NCI-H1694 treated with DMSO at 0.1 percent for 48 hours (cell line): ENCODE data around the gene ZSWIM4.
A peak's percentile ranks its signal among the peaks of the same experiment; 100 is the strongest.
"Not testable (repeated sequence)": the region's sequence is repeated elsewhere in the genome, so short reads cannot be mapped to it uniquely, and the experiment has no call there.

Experiments used
- DNase-seq: peaks from one replicate; lab custom pipeline; 2025; lab: John Stamatoyannopoulos, UW

ZSWIM4 gene

DNA sequence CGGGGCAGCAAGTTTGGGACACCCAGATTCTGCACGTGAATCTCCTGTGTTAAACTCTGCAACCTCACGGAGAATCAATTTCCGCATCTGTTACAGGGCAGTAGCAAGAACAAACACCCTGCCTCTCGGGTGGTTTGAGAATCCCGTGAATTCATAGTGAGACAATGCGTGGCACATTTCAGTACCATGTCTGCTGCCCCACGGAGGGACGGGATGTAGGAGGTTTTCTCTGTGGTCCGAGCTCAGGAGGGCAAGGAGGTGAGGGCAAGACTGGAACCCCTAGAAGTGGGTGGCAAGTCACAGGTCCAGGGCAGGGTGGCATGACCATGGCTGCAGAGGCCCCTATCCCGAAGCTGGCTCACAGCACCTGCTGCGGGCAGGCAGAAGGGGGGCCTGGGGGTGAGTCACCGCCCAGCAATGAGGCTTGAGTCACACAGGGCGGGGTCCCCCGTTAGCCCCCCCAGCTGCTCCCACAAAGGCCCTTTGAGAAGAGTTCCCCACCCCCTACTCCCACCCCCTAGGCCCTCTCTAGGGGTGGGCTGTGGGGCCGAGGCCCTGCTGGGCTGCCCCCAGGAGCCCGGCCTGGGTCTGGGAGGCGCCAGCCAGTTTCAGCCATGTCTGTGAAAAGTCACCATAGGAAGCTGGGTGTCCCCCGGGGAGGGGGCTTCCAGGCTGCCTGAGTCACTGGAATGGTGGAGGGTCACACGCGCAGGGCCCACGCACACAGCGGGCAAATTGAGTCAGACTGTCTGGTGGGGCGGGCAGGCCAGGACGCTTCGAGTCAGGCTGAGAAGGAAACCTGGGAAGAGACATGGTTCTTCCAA, 55.9 kb downstream of the ZSWIM4 start:
- DNase-seq: no peak

DNA sequence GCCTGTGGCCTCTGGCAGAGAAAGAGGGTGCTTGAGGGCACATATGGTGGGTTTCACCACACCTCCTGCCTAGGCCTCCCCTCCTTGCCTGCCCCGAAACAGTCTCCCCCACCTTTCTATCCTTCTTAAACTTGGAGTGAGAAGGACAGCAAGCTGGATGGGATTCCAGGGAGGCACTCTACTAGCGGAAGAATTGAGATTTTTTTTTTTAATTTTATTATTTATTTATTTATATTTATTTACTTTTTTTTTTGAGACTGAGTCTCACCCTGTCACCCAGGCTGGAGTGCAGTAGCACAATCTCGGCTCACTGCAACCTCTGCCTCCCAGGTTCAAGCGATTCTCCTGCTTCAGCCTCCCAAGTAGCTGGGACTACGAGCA, 56.5 kb downstream of the ZSWIM4 start:
- DNase-seq: not testable (repeated sequence)

DNA sequence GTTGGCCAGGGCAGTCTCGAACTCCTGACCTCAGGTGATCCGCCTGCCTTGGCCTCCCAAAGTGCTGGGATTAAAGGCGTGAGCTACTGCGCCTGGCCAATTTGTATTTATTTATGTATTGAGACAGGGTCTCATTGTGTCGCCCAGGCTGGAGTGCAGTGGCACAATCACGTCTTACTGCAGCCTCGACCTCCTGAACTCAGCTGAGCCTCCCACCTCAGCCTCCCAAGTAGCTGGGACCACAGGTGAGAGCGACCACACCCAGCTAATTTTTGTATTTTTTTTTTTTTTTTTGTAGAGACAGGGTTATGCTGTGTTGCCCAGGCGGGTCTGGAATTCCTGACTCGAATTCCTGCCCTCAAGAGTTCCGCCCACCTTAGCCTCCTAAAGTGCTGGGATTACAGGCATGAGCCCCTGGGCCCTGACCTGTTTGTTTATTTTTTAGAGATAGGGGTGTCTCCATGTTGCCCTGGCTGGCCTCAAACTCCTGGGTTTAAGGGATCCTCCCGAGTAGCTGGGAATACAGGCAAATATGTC, 57.0 kb downstream of the ZSWIM4 start:
- not testable (repeated sequence) for DNase-seq

DNA sequence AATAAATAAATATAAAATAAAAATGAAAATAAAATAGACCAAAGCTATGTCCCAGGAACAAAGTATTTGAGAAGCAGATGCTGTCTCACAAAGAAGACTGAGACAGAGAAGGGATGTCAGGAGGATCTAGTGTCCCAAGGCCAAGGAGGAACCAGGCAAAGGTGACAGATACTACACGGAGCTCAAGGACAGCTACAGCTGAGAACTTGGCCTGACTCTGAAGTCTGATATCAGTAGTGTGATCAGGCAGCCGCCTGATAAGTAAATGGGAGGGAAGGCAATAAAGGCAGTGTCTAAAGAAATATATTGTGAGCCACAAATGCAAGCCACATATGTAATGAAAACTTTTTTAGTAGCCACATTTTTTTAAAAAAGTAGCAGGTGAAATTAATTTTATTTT, 61.3 kb downstream of the ZSWIM4 start:
- DNase-seq: no peak

DNA sequence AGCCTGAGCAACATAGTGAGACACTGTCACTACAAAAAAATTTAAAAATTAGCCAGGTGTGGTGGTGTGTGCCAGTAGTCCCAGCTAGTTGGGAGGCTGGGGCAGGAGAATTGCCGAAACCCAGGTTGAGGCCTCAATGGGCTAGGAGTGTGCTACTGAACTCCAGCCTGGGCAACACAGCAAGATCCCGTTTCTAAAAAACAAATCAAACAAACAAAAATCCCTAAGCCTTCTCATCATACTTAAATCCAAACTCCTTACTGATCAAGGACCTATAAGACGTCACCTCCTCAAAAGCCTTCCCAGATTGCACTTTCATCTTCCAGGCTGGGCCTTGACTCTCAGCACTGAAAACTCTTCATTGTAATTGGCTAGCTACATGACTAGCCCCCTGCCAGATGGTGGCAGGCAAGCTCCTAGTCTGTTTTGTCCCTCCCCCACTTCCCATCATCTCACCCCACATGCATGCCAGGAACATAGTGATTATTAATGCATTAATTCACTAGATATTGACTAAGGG, 64.2 kb downstream of the ZSWIM4 start:
- DNase-seq: no peak

DNA sequence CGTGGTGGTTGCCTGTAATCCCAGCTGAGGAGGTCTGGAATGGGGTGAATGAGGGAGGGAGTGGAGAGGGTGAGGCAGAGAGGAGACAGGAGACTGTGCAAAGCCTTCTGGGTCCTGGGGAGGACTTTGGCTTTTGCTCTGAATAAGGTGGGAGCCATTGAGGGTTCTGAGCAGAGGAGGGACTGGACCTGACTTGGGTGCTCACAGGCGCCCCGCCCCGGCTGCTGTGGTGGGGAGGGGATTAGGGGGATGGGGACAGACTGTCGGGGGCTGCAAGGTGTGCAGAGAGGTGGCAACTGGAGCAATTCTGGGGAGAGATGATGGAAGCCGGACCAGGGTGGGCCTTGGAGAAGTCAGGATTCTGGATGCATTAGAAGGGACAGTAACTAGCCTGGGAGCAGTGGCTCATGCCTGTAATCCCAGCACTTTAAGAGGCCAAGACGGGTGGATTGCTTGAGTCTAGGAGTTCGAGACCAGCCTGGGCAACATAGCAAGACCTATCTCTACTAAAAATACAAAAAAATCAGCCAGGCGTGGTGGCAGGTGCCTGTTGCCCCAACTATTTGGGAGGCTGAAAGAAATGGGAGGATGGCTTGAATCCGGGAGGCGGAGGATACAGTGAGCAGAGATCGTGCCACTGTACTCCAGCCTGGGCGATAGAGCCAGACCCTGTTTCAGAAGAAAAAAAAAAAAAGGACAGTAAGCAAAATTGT, 65.6 kb downstream of the ZSWIM4 start:
- DNase-seq: no peak

DNA sequence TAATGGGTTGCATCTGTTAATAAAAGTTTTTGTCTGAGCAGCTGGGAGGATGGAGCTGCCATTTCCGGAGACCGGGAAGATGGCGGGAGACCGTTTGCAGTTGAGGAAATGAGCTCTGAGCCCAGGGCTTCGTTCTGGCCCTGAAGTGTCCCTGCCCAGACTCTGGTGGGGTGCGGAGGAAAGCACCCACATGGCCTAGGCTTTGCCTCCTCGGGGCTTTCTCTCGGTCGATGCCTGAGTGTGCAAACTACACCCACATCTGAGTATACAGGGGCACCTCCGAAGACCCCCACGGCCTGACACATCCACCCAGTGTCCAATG, 66.1 kb downstream of the ZSWIM4 start:
- no peak for DNase-seq

DNA sequence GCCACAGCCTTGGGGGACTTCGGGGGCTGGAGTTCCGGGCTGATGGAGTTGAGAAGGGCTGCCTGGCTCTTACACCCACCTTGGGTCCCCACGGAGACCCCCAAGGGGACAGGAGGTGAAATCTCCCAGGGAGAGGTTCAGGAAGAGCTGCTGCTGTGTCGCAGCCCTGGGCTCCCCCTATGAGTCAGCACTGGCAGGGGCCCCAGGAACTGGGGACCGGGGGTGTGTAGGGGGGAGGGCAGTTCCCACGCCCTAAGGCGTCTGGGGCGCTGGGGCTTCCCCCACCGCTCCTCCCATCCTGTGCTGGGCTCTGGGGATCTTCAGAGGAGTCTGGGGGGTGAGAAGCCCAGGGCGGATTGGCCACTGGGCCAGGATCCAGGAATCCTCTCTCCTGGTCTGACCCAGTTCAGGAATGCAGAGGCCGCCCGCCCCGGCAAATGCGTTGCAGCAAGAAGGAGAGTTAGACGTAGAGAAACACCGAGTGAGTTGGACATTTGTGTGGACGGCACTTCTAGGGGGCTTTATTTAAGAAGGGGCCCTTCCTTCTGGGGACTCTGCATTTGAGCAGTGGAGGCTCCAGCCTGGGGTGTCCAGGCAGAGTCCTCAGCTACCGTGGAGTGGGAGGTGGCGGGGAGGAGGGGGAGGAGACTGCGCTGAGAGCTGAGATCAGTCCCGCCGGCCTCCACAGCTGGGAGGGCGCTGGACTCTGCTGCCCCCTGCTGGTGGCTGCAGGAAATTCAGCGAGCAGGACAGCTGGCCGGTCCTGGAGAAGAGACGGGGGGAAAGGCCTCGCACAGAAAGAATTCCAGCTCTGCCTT, 66.7 kb downstream of the ZSWIM4 start:
- DNase-seq: peak; percentile 32

DNA sequence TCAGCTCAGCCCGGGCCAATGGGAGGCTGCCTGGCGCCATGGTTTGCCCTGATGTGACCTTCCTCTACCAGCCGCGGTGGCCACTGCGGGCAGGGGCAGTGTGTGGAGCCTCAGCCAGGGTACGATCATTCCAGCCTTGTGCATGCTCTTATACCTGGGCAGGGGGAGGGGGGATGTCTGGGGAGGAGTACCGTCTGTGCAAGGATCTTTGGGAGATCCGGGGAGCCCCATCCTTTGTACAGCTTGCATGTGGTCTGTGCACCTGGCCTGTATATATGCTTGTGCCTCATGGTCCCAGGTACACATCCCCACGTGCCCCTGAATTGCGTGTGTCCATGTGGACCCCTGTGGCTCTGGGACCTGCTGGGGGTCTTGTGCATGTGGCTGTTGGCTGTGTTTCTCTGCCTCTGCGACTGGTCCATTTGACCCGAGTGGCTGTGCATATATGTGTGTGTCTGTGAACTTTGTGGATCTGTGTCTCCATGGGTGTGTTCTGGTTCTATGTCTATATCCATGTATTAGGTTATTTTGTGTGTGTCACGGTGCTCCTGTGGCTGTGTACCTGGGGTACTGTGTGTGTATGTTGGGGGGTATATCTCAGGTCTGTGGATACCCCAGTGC, 68.9 kb downstream of the ZSWIM4 start:
- DNase-seq: no peak

DNA sequence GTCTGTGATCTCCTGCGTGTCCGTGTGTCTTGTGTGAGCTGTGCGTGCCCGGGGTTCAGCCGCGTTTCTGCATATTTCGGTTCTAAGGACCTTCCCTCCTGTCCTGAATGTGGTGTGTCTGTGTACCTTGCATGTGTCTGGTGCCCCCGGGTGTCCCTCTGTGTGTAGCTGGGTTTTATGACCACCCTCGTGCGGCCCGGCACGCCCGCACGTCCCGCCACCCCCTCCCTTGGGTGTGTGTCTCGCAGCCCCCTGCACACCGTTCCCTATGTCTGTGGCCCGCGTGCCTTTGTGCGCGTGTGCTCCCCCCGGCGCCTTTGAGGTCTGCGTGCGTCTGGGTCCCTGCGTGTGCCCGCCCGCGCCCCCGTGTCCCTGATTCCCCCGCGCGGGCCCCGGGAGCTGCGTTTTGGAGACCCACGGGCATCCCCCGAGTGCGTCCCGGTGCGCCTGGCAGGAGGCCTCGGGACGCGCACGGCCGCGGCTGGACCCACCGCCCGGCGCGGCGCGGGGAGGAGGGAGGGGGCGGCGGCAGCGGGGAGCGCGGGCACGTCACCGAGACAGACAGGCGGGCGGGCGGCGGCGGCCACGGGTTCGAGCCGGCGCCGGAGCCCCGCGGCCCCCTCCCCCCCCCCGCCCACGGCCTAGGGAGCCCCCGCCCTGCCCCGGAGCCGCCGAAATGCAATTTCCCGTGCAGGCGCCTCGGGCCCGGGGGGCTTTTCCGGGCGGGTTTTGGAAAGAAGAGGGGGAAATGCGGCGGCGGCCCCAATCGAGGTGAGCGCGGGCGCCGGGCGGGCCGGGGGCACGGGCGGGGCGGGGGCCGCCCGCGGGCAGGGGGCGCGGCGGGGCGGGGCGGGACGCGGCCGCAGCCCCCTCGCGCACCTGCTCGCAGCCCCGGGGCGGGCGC, 69.7 kb downstream of the ZSWIM4 start:
- DNase-seq: no peak

DNA sequence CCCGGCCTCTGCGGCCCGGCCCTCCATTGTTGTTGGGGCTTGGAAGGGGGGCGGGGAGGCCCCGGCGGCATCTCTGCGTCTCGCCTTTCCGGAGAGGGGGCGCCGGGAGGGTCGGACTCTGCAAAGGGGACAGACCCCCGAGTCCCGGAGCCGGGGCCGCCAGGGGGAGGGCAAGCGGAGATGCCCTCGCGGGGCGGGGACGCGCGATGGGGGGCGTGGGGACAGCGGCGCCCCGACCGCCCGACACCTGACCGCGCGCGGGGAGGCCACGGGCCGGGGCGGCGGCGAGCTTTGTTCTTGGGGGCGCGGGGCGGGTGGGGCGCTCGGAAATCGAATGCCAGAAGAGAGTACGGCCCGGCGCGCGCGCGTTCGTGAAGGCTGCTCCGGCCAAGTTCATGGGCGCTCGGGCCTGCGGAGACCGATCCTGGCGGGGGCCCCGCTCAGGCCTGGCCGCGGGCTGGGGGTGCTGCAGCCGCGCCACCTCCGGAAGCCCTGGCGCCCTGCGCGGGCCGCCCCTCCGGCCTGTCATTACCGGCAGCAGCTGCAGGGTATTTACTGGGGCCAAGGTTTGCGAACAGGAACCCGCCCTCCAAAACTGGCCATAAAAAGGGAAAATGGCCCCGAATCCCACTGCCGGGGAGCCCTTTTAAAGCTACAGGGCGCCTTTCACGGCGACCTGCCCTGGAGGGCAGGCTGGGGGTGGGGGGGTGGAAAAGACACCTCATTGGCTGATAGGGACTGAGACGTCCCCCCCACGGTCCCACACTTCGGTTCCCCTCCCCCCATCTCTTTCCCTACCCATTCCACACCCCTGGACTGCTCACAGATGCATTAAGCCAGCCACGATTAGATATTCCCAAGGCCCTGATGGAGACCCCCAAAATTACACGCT, 70.6 kb downstream of the ZSWIM4 start:
- no peak for DNase-seq

DNA sequence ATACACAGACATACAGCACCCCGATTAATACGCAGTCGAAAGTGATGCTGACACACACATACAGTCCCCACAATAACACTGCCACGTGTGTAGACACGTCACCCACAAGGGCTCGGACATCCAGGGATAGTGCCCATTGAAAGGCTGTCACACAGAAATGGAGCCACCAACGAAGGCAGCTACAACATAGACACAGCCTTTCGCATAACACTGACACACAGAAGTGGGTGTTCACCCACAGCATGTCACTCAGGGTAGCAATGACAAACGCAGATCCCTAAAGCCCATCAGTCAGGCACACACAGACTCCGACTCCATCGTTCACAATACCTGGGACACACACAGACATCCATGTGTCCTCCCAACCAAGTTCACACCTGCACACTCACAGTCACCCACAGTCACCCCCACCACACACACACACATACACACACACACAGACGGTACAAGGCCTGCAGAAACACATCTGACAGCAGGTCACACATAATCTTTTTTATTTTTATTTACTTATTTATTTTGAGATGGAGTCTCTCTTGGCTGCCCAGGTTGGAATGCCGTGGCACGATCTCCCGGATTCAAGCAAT, 71.3 kb downstream of the ZSWIM4 start:
- no peak for DNase-seq

DNA sequence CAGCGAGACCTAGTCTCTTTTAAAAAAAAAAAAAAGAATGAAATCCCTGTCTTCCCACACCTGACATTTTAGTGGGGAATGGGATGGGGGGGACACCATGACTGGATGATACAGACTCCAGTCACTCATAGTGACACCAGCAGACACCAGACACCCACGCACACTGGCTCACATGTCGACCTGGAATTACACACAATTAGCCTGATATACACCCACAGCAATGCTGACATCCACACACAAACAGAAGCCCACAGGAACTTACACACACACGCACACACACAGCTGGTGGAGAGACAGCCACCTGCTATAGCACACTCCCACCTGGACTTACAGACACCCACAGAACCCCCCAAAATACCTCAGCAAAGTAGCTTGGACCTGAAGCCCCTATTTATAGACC, 73.4 kb downstream of the ZSWIM4 start:
- DNase-seq: no peak

DNA sequence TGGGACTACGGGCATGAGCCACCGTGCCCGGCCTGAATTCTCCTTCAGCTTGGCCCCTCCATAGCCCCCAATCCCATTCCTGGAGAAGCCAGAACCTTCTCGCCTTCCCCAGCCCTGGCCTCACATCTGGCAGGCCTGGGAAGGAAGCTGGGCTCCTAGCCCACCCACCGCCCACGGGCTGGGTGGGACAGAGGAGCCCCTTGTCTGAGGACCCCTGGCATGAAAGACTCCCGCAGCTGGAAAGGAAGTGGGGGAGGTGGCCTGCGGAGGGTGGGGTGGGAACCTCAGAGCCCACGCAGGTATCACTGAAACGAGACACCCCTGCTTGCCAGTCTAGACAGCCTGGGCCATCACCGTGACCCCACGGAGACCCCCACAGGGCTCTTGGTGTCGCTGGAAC, 74.0 kb downstream of the ZSWIM4 start:
- DNase-seq: no peak

DNA sequence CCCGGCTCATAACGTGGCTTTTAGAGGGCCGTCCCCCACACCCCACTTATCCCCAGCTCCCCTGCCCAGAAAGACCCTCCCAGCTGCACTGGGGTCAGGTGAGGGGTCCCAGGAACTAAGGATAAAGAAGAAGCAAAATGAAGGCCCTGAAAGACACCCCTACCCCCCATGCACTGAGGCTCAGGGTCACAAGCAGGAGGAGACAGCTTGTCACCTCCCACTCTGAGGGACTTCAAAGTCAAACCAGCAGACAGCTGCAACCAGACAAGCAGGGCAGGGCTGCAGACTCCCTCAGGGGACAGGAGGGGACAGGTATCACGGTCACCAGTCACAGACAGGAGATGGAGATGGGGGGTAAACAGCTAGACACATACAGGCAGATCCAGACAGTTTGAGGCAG, 75.6 kb downstream of the ZSWIM4 start:
- no peak for DNase-seq

DNA sequence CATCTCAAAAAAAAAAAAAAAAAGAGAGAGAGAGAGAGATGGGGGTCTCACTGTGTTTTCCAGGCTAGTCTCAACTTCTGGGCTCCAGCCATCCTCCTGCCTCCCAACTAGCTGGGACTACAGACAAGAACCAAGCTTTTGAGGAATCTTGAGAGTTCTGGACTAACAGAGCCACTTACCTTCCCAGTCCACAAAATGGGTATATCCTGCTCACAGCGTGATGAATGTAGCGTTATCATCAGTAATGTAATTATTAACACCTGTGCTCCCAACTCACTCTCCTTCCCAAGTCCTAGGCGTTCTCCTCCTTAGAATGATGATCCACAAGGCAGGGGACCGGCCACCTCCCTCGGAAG, 77.1 kb downstream of the ZSWIM4 start:
- no peak for DNase-seq

DNA sequence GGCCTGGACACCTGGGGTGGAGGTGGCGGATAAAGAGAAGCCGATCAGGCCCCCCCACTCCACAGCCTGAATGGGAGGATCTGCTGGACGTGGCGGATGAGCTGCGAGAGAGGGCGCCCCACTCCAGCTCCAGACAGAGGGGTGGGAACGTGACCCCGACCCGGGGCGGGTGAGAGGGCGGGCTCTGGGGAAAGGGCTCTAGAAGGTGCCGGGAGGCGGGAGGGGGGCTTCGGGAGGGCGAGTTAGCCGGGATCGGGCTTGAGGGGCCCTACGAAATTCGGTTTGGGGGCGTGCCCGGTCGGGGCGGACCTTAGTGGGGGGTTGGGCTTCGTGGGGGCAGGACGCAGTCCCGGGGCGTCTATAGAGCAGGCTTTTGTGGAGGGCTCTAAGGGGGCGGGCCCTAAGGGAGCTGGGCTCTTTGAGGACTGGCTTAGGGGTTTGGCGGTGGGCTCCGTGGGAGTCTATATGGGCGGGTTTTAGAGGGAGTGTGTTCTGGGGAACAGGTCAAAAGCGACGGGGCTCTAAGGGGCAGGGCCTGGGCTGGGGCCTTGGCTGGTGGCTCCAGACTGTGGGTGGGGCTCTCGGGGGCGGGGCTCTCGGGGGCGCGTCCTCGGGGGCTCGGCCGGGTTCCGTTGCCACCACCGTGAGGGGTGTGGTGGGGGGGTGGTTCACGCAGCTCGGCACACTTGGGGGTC, 77.6 kb downstream of the ZSWIM4 start:
- no peak for DNase-seq

DNA sequence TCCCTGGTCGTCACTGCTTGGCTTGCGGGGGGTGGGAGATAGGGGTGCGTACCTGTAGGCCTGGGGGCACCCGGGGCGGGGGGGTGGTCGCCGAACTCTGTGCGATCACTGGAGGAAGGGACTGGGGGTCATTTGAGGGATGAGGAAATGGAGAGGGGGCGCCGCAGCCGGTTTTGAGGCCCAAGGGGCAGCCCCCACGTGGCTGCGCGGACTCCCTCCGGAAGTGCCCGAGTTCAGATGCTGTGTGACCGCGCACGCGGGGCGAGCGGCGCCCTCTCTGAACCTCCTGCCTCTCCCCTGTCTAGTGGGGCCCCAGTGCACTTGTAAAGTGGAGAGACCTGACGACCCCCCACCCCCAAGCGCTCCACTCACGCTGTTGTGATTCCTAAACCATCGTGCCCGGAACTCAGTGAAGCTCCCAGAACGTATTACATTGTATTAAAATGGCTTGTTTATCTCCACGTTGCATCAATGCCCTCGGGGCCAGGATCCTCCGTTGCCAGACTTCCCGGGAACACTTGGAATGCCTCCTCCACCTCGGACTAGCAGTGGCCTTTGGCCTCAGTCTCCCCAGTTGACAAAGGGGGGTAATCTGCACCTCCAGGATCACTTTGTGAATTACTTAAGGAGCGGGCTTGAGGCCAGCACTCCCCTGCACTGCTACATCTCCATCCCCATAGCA, 78.7 kb downstream of the ZSWIM4 start:
- no peak for DNase-seq
